ENCODE data around the gene EFNA5.

DNA sequence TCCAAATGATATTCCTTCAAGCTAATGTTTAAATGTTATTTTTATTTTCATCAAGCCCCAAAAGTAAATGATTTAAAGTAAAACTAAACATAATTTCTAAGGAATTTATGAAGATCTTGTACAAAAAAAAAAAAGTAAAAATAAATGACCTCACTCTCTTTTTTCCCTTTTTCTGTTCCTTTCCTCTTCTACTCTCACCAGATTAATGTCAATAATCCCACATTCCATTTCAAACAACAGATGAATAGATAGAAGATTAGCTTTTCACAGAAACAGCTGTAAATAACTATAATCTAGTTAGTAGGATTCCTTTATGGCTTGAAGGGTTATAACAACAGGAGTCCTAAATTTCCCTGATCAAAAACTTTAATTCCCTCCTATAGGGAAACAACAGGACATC lies 88.1 kb downstream of the EFNA5 start:
- no peak for TF ChIP-seq EZH2 (IDR thresholded peaks at IDR 0.05; ENCODE audit: borderline replicate concordance, insufficient read depth, low read length, poor library complexity, severe bottlenecking)
- TF ChIP-seq TAF1 (IDR thresholded peaks at IDR 0.05; ENCODE audit: low read depth): no peak
- TF ChIP-seq, protein P1, sequence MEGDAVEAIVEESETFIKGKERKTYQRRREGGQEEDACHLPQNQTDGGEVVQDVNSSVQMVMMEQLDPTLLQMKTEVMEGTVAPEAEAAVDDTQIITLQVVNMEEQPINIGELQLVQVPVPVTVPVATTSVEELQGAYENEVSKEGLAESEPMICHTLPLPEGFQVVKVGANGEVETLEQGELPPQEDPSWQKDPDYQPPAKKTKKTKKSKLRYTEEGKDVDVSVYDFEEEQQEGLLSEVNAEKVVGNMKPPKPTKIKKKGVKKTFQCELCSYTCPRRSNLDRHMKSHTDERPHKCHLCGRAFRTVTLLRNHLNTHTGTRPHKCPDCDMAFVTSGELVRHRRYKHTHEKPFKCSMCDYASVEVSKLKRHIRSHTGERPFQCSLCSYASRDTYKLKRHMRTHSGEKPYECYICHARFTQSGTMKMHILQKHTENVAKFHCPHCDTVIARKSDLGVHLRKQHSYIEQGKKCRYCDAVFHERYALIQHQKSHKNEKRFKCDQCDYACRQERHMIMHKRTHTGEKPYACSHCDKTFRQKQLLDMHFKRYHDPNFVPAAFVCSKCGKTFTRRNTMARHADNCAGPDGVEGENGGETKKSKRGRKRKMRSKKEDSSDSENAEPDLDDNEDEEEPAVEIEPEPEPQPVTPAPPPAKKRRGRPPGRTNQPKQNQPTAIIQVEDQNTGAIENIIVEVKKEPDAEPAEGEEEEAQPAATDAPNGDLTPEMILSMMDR (IDR thresholded peaks at IDR 0.05; ENCODE audit: poor library complexity, severe bottlenecking): no peak
- TF ChIP-seq, protein P2, sequence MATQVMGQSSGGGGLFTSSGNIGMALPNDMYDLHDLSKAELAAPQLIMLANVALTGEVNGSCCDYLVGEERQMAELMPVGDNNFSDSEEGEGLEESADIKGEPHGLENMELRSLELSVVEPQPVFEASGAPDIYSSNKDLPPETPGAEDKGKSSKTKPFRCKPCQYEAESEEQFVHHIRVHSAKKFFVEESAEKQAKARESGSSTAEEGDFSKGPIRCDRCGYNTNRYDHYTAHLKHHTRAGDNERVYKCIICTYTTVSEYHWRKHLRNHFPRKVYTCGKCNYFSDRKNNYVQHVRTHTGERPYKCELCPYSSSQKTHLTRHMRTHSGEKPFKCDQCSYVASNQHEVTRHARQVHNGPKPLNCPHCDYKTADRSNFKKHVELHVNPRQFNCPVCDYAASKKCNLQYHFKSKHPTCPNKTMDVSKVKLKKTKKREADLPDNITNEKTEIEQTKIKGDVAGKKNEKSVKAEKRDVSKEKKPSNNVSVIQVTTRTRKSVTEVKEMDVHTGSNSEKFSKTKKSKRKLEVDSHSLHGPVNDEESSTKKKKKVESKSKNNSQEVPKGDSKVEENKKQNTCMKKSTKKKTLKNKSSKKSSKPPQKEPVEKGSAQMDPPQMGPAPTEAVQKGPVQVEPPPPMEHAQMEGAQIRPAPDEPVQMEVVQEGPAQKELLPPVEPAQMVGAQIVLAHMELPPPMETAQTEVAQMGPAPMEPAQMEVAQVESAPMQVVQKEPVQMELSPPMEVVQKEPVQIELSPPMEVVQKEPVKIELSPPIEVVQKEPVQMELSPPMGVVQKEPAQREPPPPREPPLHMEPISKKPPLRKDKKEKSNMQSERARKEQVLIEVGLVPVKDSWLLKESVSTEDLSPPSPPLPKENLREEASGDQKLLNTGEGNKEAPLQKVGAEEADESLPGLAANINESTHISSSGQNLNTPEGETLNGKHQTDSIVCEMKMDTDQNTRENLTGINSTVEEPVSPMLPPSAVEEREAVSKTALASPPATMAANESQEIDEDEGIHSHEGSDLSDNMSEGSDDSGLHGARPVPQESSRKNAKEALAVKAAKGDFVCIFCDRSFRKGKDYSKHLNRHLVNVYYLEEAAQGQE (IDR thresholded peaks at IDR 0.05; ENCODE audit: borderline replicate concordance): no peak
- no peak for TF ChIP-seq SMC3 (conservative IDR thresholded peaks at IDR 0.05; ENCODE audit: poor library complexity)
- TF ChIP-seq MXI1 (conservative IDR thresholded peaks at IDR 0.05; ENCODE audit: poor library complexity, severe bottlenecking): no peak
- TF ChIP-seq RAD21 (conservative IDR thresholded peaks at IDR 0.05): no peak
- no peak for TF ChIP-seq EP300 (conservative IDR thresholded peaks at IDR 0.05; ENCODE audit: poor library complexity, severe bottlenecking)
- no peak for TF ChIP-seq POLR2AphosphoS5 (IDR thresholded peaks at IDR 0.05)

All from neural cell (in vitro differentiated cells).